GM18951 (cell line): ENCODE data around the gene CDK5.

ENCODE experiments used
- POLR2A ChIP-seq: IDR thresholded peaks from 4 replicates; pipeline ENCODE4 v1.6.1; 2011; ENCODE audit warnings: mild to moderate bottlenecking; ENCODE audit not compliant: insufficient read length, insufficient read depth; ENCODE audit errors: extremely low read depth
- in situ Hi-C: fragments of 300-500 bp; cut with MboI; formaldehyde crosslinking; loops from one replicate; pipeline ENCODE4 v1.12.0; 2022; ENCODE audit warnings: low sequenced_read_pairs, mixed read lengths, inconsistent platforms; ENCODE audit not compliant: unreplicated experiment

CDK5 gene

DNA sequence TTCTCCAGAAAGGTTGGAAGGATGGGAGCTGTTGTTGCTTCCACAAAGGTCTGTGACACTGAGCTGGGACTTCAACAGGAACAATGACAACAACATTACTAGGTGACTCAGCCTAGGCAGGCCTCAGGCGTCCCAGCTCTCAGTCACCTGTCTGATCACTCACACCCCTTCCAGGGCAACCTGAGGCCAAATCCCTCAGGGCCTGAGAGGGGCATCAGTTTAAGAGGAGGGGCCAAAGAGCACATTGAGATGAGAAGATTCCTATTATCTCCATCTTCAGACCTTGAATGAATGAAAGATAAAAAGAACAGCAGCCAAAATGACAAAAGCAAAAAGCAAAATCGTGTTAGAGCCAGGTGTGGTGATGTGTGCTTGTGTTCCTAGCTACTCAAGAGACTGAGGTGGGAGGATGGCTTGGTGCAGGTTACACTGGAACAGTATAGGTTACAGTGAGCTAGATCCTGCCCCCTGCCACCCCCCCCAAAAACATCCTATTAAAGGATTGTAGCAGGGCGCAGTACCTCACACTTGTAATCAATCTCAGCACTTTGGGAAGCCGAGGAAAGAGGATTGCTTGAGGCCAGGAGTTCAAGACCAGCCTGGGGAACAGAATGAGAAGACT is 33.2 kb downstream of the CDK5 start, which contains the start of gene ATG9B:
Gene ATG9B (minus strand): TSS at position 60 of the 622 bp plus-strand sequence. CDS start 71 bp downstream, outside the sequence.
- no peak for TF ChIP-seq POLR2A
- in situ Hi-C loops: no loop called here

DNA sequence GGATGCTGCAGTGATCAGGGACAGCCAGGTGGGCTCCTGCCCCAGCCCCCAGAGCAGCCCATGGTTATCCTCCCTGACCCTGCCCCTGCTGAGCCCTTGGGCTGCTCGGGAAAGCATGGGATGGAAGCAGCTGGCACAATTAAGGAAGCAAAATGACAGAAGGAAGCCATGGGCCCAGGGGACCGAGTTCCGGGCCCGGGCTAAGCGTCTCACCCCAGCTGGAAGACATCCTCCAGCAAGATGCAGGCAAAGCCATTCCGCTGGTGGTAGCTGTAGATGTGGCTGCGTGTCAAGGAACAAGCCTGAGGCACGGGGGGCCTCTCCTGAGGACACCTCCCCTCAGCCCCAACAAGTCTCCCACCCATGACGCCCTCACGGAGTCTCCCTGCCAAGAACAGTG is 34.5 kb downstream of the CDK5 start:
- in situ Hi-C loops: no loop called here
- TF ChIP-seq POLR2A: no peak

DNA sequence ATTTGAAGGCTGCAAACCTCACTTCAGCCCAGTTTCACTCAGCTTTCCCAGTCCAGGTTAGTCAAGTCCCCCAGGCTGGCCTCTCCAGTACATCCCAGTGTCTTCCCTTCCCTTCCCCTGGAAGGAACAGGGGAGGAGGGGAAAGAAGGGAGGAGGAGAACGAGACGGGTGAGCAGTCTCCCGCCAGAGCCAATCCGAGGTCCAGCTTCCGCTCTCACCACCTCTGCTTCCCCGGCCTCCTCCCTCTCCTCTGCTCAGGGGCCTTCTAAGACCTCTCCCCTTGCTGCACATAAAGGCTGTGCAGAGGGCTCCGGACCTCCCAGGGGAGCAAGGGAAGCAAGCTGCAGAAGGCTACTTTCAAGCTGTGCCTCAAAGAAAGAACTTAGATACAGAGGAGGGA is 37.5 kb downstream of the CDK5 start:
- no peak for TF ChIP-seq POLR2A
- in situ Hi-C loops: no loop called here

GRCh38 chr7:151019130-151019447 is 38.6 kb downstream of the CDK5 start:
- in situ Hi-C loops: no loop called here
- TF ChIP-seq POLR2A: no peak

DNA sequence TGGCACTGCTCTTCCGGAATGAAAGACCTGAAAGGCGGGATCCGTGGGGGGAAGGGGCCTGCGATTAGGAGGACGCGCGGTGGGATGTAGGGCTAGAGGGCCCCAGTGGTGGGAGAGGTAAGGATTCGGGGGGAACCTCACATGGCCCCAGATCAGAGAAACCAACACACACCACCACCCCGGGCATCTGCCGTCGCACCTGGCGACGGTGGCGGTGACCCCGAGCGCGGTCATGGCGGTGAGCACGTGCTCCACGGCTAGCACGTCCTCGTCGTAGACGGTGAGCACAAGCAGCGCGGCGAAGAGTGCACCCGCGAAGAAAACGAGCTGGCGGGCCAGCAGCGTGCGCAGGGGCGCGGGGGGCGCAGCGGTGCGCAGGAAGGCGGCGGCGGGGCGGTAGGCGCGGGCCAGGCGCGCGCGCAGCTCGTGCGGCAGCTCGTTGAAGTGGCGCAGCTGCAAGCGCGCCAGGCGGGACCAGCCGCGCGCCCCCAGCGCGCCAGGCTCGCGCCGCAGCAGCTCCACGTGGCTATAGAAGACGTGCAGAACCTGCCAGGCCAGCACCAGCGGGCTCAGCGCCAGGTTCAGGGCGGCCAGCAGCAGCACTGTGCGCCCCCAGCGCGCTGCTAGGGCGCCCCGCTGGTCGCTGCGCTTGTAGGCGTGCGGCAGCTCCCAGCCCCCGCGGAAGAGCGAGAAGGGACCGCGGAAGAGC is 39.1 kb downstream of the CDK5 start:
- in situ Hi-C loops: no loop called here
- no peak for TF ChIP-seq POLR2A

GRCh38 chr7:151017953-151018420 is 39.7 kb downstream of the CDK5 start:
- in situ Hi-C loops: no loop called here
- TF ChIP-seq POLR2A: no peak

DNA sequence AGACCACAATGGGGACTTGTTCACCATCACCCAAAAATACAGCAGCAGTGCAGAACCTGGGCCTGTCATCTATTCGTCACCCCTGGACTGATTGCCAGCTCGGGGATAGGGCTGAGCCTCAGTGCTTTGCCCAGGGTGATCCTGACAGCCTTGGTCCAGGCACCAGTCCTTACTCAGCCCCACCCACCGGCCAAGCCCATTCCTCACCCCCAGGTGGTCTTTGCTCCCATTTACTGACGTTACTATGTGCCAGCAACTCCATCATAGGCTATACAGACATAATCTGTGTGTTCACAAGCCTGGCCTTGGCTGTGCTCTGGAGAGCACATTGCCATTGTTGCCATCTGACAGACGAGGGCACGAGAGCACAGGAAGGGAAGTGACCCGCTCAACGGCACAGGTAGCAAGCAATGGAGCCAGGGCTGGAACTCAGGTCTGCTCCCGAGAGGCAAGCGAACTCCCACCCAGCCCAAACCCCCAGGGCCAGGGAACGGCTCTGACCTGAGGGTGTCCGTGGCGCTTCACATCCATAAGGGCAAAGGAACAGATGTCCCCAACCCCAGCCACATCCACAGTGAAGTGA is 40.2 kb downstream of the CDK5 start:
- TF ChIP-seq POLR2A: no peak
- in situ Hi-C loops: no loop called here

GRCh38 chr7:151016942-151017341 is 40.8 kb downstream of the CDK5 start:
- in situ Hi-C loops: no loop called here

GRCh38 chr7:151016505-151016904 is 41.2 kb downstream of the CDK5 start:
- in situ Hi-C loops: no loop called here
- TF ChIP-seq POLR2A: no peak

More at GRCh38 chr7:151016942-151017341, 40.8 kb downstream of the CDK5 start:
- no peak for TF ChIP-seq POLR2A

DNA sequence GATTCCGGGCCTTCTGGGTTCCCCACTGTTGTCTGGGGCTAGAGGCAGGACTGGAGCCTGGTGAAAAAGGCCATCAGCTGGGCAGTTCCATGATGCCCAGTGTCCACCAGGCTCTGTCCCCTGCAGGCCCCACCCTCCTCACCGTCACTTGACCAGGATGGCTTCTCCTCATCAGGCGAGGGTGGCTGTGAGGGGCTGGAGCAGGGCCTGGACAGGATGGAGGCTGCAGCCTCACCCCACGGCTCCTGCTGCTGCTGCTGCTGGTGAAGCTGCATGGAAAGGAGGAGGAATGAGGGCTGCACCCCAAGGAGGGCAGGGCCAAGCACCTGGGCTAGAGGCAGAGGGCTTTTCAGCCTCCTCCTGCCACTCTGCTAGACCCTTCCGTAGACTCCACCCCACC is 41.7 kb downstream of the CDK5 start:
- TF ChIP-seq POLR2A: no peak
- in situ Hi-C loops: no loop called here

GRCh38 chr7:151014950-151015349 is 42.7 kb downstream of the CDK5 start:
- TF ChIP-seq POLR2A: no peak
- in situ Hi-C loops: no loop called here

DNA sequence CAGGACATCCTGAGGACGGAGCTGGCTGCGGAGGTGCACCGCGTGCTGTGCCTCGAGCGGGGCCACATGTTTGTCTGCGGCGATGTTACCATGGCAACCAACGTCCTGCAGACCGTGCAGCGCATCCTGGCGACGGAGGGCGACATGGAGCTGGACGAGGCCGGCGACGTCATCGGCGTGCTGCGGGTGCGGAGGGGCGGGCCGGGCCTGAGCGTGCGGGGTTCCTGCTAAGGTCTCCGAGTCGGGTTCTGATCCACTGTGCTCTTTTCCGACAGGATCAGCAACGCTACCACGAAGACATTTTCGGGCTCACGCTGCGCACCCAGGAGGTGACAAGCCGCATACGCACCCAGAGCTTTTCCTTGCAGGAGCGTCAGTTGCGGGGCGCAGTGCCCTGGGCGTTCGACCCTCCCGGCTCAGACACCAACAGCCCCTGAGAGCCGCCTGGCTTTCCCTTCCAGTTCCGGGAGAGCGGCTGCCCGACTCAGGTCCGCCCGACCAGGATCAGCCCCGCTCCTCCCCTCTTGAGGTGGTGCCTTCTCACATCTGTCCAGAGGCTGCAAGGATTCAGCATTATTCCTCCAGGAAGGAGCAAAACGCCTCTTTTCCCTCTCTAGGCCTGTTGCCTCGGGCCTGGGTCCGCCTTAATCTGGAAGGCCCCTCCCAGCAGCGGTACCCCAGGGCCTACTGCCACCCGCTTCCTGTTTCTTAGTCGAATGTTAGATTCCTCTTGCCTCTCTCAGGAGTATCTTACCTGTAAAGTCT is 43.8 kb downstream of the CDK5 start:
- in situ Hi-C loops: no loop called here
- peak; percentile 27 for TF ChIP-seq POLR2A

- TF ChIP-seq POLR2A: no peak
- in situ Hi-C loops: no loop called here
Measured at GRCh38 chr7:151013356-151013732, 44.4 kb downstream of the CDK5 start.
